ENCODE data around the gene PGM3.
"Not testable (repeated sequence)": the region's sequence is repeated elsewhere in the genome, so short reads cannot be mapped to it uniquely, and the experiment has no call there.

Gene PGM3

GRCh38 chr6:83193747-83194566 is 892 bp upstream of the PGM3 start:
- Mint-ChIP-seq H3K36me3 (peaks cover 2% of the 10 kb centered on the region), H3K4me3 (peak overlapping the region; percentile 68), H3K27me3 (no peaks in the 10 kb centered on the region), H3K4me1 (ENCODE audit: low read depth) (peaks cover 35% of the 10 kb centered on the region), H3K9me3 (ENCODE audit: low read depth) (no peaks in the 10 kb centered on the region), H3K27ac (no peak overlapping the region)

GRCh38 chr6:83192456-83192855 is 609 bp downstream of the PGM3 start:
- no peaks in the 10 kb centered on the region for H3K9me3 Mint-ChIP-seq (ENCODE audit: low read depth)
- H3K4me3 Mint-ChIP-seq, result peak overlapping the region; percentile 98
- H3K4me1 Mint-ChIP-seq (ENCODE audit: low read depth), result peaks cover 43% of the 10 kb centered on the region
- peaks cover 2% of the 10 kb centered on the region for H3K36me3 Mint-ChIP-seq
- peak overlapping the region; percentile 64 for H3K27ac Mint-ChIP-seq
- no peaks in the 10 kb centered on the region for H3K27me3 Mint-ChIP-seq

GRCh38 chr6:83191974-83192373 is 1.1 kb downstream of the PGM3 start:
- H3K27ac Mint-ChIP-seq; H3K36me3 Mint-ChIP-seq; H3K9me3 Mint-ChIP-seq (ENCODE audit: low read depth); H3K27me3 Mint-ChIP-seq: not testable (repeated sequence)
- peaks cover 43% of the 10 kb centered on the region for H3K4me1 Mint-ChIP-seq (ENCODE audit: low read depth)
- peak overlapping the region; percentile 98 for H3K4me3 Mint-ChIP-seq

GRCh38 chr6:83190626-83191025 is 2.4 kb downstream of the PGM3 start:
- Mint-ChIP-seq H3K27me3 (no peaks in the 10 kb centered on the region), H3K4me3 (no peak overlapping the region), H3K36me3 (peaks cover 2% of the 10 kb centered on the region), H3K9me3 (ENCODE audit: low read depth) (no peaks in the 10 kb centered on the region), H3K4me1 (ENCODE audit: low read depth) (peaks cover 43% of the 10 kb centered on the region), H3K27ac (no peak overlapping the region)

- no peaks in the 10 kb centered on the region for H3K9me3 Mint-ChIP-seq (ENCODE audit: low read depth)
- no peak overlapping the region for H3K4me3 Mint-ChIP-seq
- peak overlapping the region; percentile 34 for H3K27ac Mint-ChIP-seq
- peaks cover 40% of the 10 kb centered on the region for H3K4me1 Mint-ChIP-seq (ENCODE audit: low read depth)
- peaks cover 7% of the 10 kb centered on the region for H3K36me3 Mint-ChIP-seq
- H3K27me3 Mint-ChIP-seq, result no peaks in the 10 kb centered on the region
These were observed 4.6 kb downstream of the PGM3 start for GRCh38 chr6:83188501-83188900.

- no peak overlapping the region for H3K27ac Mint-ChIP-seq
- H3K36me3 Mint-ChIP-seq, result peaks cover 17% of the 10 kb centered on the region
- H3K27me3 Mint-ChIP-seq, result no peaks in the 10 kb centered on the region
- H3K9me3 Mint-ChIP-seq (ENCODE audit: low read depth), result no peaks in the 10 kb centered on the region
- H3K4me3 Mint-ChIP-seq, result no peak overlapping the region
- peaks cover 29% of the 10 kb centered on the region for H3K4me1 Mint-ChIP-seq (ENCODE audit: low read depth)
These were observed 8.0 kb downstream of the PGM3 start for GRCh38 chr6:83185096-83185495.

- H3K9me3 Mint-ChIP-seq (ENCODE audit: low read depth), result no peaks in the 10 kb centered on the region
- peaks cover 15% of the 10 kb centered on the region for H3K4me1 Mint-ChIP-seq (ENCODE audit: low read depth)
- no peak overlapping the region for H3K4me3 Mint-ChIP-seq
- no peaks in the 10 kb centered on the region for H3K27me3 Mint-ChIP-seq
- H3K36me3 Mint-ChIP-seq, result peaks cover 17% of the 10 kb centered on the region
- no peak overlapping the region for H3K27ac Mint-ChIP-seq
These were observed 9.8 kb downstream of the PGM3 start for GRCh38 chr6:83183082-83183828.

GRCh38 chr6:83182114-83182513 is 11.0 kb downstream of the PGM3 start:
- Mint-ChIP-seq H3K27me3 (no peaks in the 10 kb centered on the region), H3K4me3 (no peak overlapping the region), H3K4me1 (ENCODE audit: low read depth) (peaks cover 13% of the 10 kb centered on the region), H3K27ac (no peak overlapping the region), H3K36me3 (peaks cover 17% of the 10 kb centered on the region), H3K9me3 (ENCODE audit: low read depth) (no peaks in the 10 kb centered on the region)

GRCh38 chr6:83180426-83180950 is 12.6 kb downstream of the PGM3 start:
- peaks cover 17% of the 10 kb centered on the region for H3K36me3 Mint-ChIP-seq
- H3K9me3 Mint-ChIP-seq (ENCODE audit: low read depth), result no peaks in the 10 kb centered on the region
- H3K4me1 Mint-ChIP-seq (ENCODE audit: low read depth), result peaks cover 13% of the 10 kb centered on the region
- no peaks in the 10 kb centered on the region for H3K27me3 Mint-ChIP-seq
- no peak overlapping the region for H3K4me3 Mint-ChIP-seq
- H3K27ac Mint-ChIP-seq, result no peak overlapping the region

GRCh38 chr6:83176246-83176645 is 16.8 kb downstream of the PGM3 start:
- no peak overlapping the region for H3K4me3 Mint-ChIP-seq
- H3K27me3 Mint-ChIP-seq, result no peaks in the 10 kb centered on the region
- H3K4me1 Mint-ChIP-seq (ENCODE audit: low read depth), result peaks cover 5% of the 10 kb centered on the region
- no peak overlapping the region for H3K27ac Mint-ChIP-seq
- H3K36me3 Mint-ChIP-seq, result peaks cover 11% of the 10 kb centered on the region
- H3K9me3 Mint-ChIP-seq (ENCODE audit: low read depth), result no peaks in the 10 kb centered on the region

GRCh38 chr6:83169511-83169910 is 23.6 kb downstream of the PGM3 start:
- peaks cover 11% of the 10 kb centered on the region for H3K36me3 Mint-ChIP-seq
- no peak overlapping the region for H3K27ac Mint-ChIP-seq
- no peak overlapping the region for H3K4me3 Mint-ChIP-seq

GRCh38 chr6:83169106-83169505 is 24.0 kb downstream of the PGM3 start:
- H3K27ac Mint-ChIP-seq, result no peak overlapping the region
- H3K9me3 Mint-ChIP-seq (ENCODE audit: low read depth), result no peaks in the 10 kb centered on the region
- H3K27me3 Mint-ChIP-seq, result no peaks in the 10 kb centered on the region
- no peak overlapping the region for H3K4me3 Mint-ChIP-seq
- no peaks in the 10 kb centered on the region for H3K4me1 Mint-ChIP-seq (ENCODE audit: low read depth)
- H3K36me3 Mint-ChIP-seq, result peaks cover 10% of the 10 kb centered on the region

More at GRCh38 chr6:83169511-83169910, 23.6 kb downstream of the PGM3 start:
- H3K9me3 Mint-ChIP-seq (ENCODE audit: low read depth), result no peaks in the 10 kb centered on the region
- H3K27me3 Mint-ChIP-seq, result no peaks in the 10 kb centered on the region
- no peaks in the 10 kb centered on the region for H3K4me1 Mint-ChIP-seq (ENCODE audit: low read depth)

GRCh38 chr6:83168556-83168955 is 24.5 kb downstream of the PGM3 start:
- no peak overlapping the region for H3K27ac Mint-ChIP-seq
- H3K9me3 Mint-ChIP-seq (ENCODE audit: low read depth), result no peaks in the 10 kb centered on the region
- H3K4me3 Mint-ChIP-seq, result no peak overlapping the region
- peaks cover 9% of the 10 kb centered on the region for H3K36me3 Mint-ChIP-seq
- no peaks in the 10 kb centered on the region for H3K27me3 Mint-ChIP-seq
- H3K4me1 Mint-ChIP-seq (ENCODE audit: low read depth), result no peaks in the 10 kb centered on the region

- Mint-ChIP-seq H3K9me3 (ENCODE audit: low read depth) (no peaks in the 10 kb centered on the region), H3K4me1 (ENCODE audit: low read depth) (no peaks in the 10 kb centered on the region), H3K27me3 (no peaks in the 10 kb centered on the region), H3K4me3 (no peak overlapping the region), H3K36me3 (peaks cover 9% of the 10 kb centered on the region), H3K27ac (no peak overlapping the region)
These were observed 25.3 kb downstream of the PGM3 start for GRCh38 chr6:83167726-83168278.

GRCh38 chr6:83160167-83160566 is 32.9 kb downstream of the PGM3 start:
- no peaks in the 10 kb centered on the region for H3K27me3 Mint-ChIP-seq
- no peak overlapping the region for H3K27ac Mint-ChIP-seq
- H3K9me3 Mint-ChIP-seq (ENCODE audit: low read depth), result no peaks in the 10 kb centered on the region
- peaks cover 21% of the 10 kb centered on the region for H3K36me3 Mint-ChIP-seq
- no peaks in the 10 kb centered on the region for H3K4me1 Mint-ChIP-seq (ENCODE audit: low read depth)
- H3K4me3 Mint-ChIP-seq, result no peak overlapping the region
